Right ventricle myocardium inferior (tissue), 1 donor: Measurements from ENCODE around the gene ZBTB7A. TPM values are rescaled to one million over a fixed set of nuclear protein-coding genes. Genes with fewer than 3 reads are reported as not detected.
A peak's percentile ranks its signal among the peaks of the same experiment; 100 is the strongest.
"Not testable (repeated sequence)": the region's sequence is repeated elsewhere in the genome, so short reads cannot be mapped to it uniquely, and the experiment has no call there.

Source experiments
- ATAC-seq: fragments of 200-7000 bp; cut with Tn5 transposase; one replicate; pipeline ENCODE4 v1.9.1; 2020; ENCODE audit warnings: mild to moderate bottlenecking, moderate library complexity
- DNase-seq: peaks from one replicate; pipeline ENCODE4 v3.0.0; 2021; ENCODE audit errors: missing footprints
- intact Hi-C: fragments of 100-400 bp; cut with DNase I; formaldehyde crosslinking; loops from one replicate; pipeline ENCODE4 v1.11.0; 2022
- total RNA-seq: library from RNA; stranded (reverse); fragmentation: NEBNext Ultra II Directional; extraction: Animal tissue kit (Norgen Biotek cat#: 25700); gene quantifications from one replicate; pipeline ENCODE4 v1.2.1, GENCODE V29; 2021
- donor health status: DM: no; HTN: yes; CAD: no; lungs with severe emphysema.

ZBTB7A gene
- total RNA-seq, 1 donor from 2014 or later, result 30.8 TPM

DNA sequence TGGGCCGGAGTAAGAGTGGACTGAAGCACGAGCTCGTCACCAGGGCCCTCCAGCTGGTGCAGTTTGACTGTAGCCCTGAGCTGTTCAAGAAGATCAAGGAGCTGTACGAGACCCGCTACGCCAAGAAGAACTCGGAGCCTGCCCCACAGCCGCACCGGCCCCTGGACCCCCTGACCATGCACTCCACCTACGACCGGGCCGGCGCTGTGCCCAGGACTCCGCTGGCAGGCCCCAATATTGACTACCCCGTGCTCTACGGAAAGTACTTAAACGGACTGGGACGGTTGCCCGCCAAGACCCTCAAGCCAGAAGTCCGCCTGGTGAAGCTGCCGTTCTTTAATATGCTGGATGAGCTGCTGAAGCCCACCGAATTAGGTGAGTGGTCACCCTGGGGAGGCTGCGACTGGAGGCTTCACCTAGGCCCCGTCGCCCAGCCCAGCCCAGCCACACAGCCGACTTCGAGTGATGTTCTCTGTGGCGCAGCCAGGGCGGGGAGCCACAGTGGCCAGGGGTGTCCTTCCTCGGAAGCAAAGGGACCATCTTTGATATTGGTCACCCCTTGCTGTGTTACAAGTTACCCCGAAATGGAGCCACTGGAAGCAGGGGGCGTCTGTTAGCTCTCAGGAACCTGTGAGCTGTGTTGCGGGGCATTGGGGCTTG, 53.6 kb downstream of the ZBTB7A start:
- DNase-seq, result no peak
- intact Hi-C loops, result loop anchor here (5.0 kb wide), 1 partner anchor 49 kb away; no protein-coding TSS in a partner anchor
- no peak for ATAC-seq

DNA sequence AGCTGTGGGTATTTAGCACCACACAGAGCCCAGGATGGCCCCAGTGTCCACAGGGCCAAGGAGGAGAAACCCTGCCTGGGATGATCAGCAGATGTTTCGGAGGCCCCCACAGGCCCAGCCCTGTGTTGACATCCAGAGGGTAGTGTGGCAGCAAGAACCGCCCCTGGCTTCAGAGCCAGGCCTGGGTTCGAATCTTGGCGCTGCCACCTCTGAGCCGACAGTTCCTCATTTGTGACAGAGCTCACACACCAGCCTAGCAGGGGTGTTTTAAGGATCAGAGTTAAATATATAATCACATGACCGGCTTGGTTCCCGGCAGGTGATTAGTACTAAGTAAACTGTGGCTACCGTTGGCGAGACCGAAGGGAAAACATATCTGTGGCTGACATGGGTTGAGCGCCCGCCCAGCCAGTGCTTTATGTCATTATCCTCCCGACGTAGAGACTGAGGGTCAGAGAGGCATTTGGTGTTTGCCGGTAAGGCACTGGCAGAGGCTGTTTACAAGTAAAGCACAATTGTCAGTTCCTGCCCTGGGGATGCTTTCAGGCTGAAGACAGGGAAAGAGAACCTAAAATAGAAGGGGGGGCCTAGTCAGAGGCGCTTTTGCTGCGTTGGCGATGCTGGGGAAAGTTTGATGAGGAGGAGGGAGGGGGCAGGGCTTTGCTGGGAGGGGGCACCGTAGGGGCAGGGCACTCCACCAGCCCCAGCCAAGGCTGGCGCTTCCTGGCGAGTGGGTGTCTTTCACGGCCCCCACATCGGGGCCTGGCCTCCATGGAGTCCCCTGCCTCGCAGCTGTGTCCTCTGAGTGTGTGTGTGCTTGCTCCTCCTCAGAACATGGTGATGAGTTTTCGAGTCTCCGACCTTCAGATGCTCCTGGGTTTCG, 54.4 kb downstream of the ZBTB7A start:
- no peak for ATAC-seq
- no peak for DNase-seq
- intact Hi-C loops, result loop anchor here (5.0 kb wide), 1 partner anchor 50 kb away; no protein-coding TSS in a partner anchor

DNA sequence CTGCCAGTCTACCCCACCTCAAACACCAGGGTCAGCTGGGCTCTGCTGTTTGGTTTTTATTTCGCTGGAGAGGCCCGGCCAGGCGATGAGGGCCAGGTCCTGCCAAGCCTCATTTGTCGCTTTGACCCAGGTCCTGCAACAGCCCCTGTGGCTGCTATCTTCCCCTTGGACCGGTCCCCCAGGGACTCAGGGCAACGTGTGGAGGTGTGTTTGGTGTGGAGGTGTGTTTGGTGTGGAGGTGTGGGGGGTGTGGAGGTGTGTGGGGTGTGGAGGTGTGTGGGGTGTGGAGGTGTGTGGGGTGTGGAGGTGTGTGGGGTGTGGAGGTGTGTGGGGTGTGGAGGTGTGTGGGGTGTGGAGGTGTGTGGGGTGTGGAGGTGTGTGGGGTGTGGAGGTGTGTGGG, 55.3 kb downstream of the ZBTB7A start:
- not testable (repeated sequence) for DNase-seq, ATAC-seq
- intact Hi-C loops, result loop anchor here (5.0 kb wide), 1 partner anchor 51 kb away; no protein-coding TSS in a partner anchor

DNA sequence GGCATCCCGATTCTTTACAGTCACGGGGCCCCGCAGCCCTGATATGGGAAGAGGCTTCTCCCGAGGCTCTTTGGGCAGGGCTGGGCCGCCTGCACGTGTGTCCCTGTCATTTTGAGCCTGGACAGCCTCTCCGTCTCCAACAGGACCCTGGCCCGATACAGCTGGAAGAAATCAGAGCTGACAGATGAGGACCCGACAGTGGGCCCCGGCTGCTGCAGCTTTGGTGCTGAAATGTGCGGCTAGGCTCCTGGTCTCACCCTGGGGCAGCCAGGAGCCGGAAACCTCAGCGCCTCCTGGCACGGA, 55.9 kb downstream of the ZBTB7A start:
- intact Hi-C loops, result loop anchor here (5.0 kb wide), 1 partner anchor 52 kb away; no protein-coding TSS in a partner anchor
- ATAC-seq (no peak), DNase-seq (peak; percentile 55)

DNA sequence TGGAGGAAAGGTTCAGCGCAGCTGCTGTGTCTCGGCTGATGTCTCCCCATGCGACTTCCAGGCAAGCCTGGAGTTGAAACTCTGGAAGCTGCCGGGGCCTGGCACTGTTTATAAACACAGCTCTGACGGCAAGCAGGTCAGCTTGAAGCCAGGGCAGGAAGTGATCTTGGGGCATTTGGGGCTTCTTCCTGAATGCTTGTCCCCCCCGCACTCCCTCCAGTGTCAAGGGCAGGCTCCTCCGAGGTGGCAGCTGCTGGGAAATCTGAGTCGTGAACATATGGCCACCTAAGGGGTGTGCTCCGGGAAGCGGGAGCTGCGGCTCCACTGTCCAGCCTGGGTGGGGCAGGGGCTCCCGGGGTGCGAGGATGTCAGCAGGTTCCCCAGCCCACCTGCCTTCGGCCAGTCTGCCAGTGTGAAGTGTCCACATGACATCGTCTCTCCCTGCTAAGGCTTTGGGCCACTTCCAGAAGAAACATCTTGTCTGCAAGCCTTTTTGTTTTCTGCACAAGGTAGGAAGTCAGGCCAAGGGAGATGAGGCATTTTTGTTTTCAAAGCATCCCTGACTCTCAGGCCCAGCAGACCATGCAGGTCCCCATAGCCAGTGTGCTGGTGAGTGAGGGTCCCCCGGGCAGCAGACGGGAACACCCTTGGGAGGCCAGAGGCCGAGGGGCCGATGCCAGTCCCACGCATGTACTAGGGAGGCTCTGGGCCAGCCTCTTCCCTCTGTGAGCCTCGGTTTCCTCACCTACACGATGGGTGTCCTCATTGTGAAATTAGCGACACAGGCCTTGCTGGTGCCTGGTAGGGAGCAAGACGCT, 56.5 kb downstream of the ZBTB7A start:
- DNase-seq (peak; percentile 41), ATAC-seq (no peak)
- intact Hi-C loops, result loop anchor here (5.0 kb wide), 1 partner anchor 52 kb away; no protein-coding TSS in a partner anchor

DNA sequence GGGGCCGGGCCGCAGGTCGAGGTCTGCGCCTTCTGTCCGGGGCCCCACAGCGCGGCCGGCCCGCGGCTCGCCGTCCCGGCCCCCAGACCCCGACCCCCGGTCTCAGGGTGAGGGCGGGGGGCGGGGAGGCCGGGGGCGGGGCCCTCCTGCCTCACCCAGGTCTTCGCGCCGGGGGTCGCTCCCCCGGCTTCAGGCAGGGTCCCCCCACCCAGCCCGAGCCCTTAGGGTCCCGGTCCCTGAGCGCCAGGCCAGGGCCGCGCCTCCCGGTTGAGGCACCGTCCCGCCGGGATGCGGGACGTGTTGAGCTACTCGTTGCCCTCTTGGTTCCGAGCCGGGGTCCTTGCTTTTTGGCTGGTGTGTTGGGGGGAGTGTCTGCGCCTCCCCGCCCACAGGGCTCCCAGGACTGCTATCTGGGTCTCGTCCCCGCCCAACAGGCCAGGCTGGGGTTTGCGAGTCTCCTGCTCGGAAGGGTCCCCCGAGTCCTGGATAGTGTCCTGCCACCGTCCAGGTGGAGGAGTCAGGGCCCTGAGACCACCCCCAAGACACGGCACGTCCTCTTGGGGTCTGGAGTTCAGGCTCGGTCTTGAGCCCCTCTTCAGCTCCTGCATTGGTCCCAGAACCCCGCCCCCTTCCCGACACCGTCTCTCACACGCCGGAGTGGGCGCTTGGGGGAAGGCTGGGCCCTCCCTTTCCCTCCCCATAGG, 58.7 kb downstream of the ZBTB7A start:
- intact Hi-C loops, result no loop called here
- DNase-seq, result peak; percentile 66
- no peak for ATAC-seq

DNA sequence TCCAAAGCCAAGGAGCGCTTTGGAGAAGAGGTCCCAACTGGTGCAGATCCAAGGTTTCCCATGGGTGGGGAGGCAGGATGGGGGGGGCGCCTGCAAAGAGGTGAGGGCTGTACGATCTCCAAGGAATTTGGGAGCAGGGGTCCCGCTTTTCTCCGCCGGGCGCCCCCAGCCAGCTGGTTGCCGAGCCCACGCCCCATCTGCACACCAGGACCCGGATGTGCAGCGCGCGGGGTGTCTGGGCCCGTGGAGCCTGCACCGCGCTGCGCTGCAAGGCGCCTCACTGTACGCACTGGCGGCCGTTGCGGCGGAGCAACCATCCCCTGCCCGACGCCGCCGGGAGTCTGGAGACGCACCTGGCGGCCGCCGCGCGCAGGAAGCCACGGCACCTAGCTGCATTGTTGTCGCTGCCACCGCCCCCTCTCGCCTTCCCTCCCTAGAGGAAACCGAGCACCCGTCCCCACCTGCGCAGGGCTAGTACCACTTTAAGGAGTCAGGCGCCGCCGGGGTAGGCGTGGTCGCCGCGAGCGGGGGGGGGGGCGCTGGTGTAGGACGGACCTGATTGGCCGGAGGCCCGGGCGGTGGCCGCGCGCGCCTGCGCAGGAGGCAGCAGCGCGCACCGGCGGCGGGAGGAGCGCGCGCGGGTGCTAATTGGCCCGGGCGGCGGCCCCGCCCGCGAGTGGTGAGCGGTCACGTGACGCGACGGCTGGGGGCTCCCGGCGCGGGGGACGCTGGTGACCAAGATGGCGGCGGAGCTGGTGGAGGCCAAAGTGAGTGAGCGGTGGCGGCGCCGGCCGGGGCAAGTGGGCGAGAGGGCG, 59.5 kb downstream of the ZBTB7A start, which contains the start of gene PIAS4:
Gene PIAS4, plus strand, starts transcription at position 716 of the 815 bp plus-strand sequence. Its CDS starts 25 bp downstream, at position 741.
- ATAC-seq (peak; percentile 97), DNase-seq (peak; percentile 98)
- intact Hi-C loops, result no loop called here

DNA sequence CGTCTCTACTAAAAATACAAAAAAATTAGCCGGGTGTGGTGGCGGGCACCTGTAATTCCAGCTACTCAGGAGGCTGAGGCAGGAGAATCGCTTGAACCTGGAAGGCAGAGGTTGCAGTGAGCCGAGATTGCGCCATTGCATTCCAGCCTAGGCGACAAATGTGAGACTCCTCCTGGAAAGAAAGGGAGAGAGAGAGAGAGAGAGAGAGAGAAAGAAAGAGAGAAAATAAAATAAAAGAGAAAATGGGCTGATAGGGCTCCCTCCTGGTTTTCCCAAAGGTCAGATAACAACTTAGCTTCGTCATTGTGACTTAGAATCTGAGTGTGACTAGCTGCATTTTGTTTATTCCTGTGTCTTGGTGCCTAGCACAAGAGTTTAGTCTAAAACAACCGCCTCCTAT, 61.3 kb downstream of the ZBTB7A start:
- intact Hi-C loops, ATAC-seq, DNase-seq: not testable (repeated sequence)

DNA sequence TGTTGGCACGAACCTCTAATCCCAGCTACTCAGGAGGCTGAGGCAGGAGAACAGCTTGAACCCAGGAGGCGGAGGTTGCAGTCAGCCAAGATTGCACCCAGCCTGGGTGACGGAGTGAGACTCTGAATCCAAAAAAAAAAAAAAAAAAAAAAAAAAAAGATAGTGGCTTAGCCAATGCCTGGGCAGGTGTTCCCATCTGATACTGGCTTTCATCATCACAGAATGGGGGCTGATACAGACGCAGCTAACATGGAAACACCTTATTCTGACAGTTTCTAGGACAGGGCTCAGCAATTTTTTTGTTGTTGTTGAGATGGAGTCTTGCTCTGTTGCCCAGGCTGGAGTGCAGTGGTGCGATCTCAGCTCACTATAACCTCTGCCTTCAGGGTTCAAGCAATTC, 65.9 kb downstream of the ZBTB7A start:
- ATAC-seq, DNase-seq, intact Hi-C loops: not testable (repeated sequence)

DNA sequence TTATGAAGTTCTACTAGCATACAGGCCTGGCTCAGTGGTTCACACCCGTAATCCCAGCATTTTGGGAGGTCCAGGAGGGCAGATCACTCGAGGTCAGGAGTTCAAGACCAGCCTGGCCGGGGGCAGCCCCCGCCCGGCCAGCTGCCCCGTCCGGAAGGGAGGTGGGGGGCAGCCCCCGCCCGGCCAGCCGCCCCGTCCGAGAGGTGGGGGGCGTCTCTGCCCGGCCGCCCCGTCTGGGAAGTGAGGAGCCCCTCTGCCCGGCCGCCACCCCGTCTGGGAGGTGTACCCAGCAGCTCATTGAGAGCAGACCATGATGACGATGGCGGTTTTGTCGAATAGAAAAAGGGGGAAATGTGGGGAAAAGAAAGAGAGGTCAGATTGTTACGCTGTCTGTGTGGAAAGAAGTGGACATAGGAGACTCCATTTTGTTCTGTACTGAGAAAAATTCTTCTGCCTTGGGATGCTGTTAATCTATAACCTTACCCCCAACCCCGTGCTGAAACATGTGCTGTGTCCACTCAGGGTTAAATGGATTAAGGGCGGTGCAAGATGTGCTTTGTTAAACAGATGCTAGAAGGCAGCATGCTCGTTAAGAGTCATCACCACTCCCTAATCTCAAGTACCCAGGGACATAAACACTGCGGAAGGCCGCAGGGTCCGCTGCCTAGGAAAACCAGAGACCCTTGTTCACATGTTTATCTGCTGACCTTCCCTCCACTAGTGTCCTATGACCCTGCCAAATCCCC, 67.9 kb downstream of the ZBTB7A start:
- intact Hi-C loops, result not testable (repeated sequence)
- peak; percentile 11 for DNase-seq

DNA sequence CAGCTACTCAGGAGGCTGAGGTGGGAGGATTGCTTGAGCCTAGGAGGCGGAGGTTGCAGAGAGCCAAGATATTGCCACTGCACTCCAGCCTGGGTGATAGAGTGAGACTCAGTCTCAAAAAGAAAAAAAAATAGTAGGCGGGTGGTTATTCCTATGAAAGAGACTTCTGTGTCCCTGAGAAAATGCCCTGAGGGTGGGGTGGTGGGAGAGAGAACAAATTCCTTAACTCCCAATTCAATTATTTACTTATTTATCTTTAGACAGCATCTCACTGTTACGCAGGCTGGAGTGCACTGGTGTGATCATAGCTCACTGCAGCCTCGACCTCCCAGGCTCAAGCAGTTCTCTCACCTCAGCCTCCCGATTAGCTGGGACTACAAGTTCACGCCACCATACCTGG, 71.1 kb downstream of the ZBTB7A start:
- intact Hi-C loops, result no loop called here
- no peak for DNase-seq
- no peak for ATAC-seq

More for the DNA sequence above, 67.9 kb downstream of the ZBTB7A start:
- ATAC-seq, result not testable (repeated sequence)

Other genes starting within 250 kb of the ZBTB7A start
- gene ZFR2, start 197.9 kb downstream of the ZBTB7A start, total RNA-seq, result not detected
- gene ATCAY, start 186.2 kb downstream of the ZBTB7A start, total RNA-seq, result not detected
- gene NMRK2, start 133.8 kb downstream of the ZBTB7A start, total RNA-seq, result 627 TPM
- gene DAPK3, start 95.8 kb downstream of the ZBTB7A start, total RNA-seq, result 67.5 TPM
- 2,154 TPM for gene EEF2, start 81.4 kb downstream of the ZBTB7A start, total RNA-seq
- gene PIAS4, start 59.2 kb downstream of the ZBTB7A start, total RNA-seq, result 16.1 TPM
- 138 TPM for gene MAP2K2, start 57.2 kb upstream of the ZBTB7A start, total RNA-seq
- not detected for gene CREB3L3, start 86.7 kb upstream of the ZBTB7A start, total RNA-seq
- gene SIRT6, start 115.7 kb upstream of the ZBTB7A start, total RNA-seq, result 10.4 TPM
- gene ANKRD24, start 115.8 kb upstream of the ZBTB7A start, total RNA-seq, result 0.19 TPM
- gene EBI3, start 162.6 kb upstream of the ZBTB7A start, total RNA-seq, result 0.73 TPM
- 9.2 TPM for gene YJU2, start 180.2 kb upstream of the ZBTB7A start, total RNA-seq
- not detected for gene SHD, start 212.4 kb upstream of the ZBTB7A start, total RNA-seq
- gene TMIGD2, start 235.5 kb upstream of the ZBTB7A start, total RNA-seq, result not detected
- gene FSD1, start 237.7 kb upstream of the ZBTB7A start, total RNA-seq, result not detected